ENCODE measurements around the gene TEX53. TPM values are rescaled to one million over a fixed set of nuclear protein-coding genes. Genes with fewer than 3 reads are reported as not detected.

The TEX53 gene
- total RNA-seq, 1 donor from 2014 or later, result not detected

- FAIRE-seq, result no peak
These were observed 14.6 kb downstream of the TEX53 start for GRCh38 chr9:114643001-114643400.

GRCh38 chr9:114641967-114642366 lies 15.6 kb downstream of the TEX53 start:
- no peak for DNase-seq (ENCODE audit: low spot score in 2 of 2)
- no peak for FAIRE-seq

More at GRCh38 chr9:114643001-114643400, 14.6 kb downstream of the TEX53 start:
- no peak for DNase-seq (ENCODE audit: low spot score in 2 of 2)

- DNase-seq (ENCODE audit: low spot score in 2 of 2) (no peak), FAIRE-seq (no peak)
These were observed 19.2 kb downstream of the TEX53 start for GRCh38 chr9:114638404-114638803.

- no peak for FAIRE-seq
- no peak for DNase-seq (ENCODE audit: low spot score in 2 of 2)
These were observed 23.2 kb downstream of the TEX53 start for GRCh38 chr9:114634387-114634786.

GRCh38 chr9:114633438-114634089 lies 24.0 kb downstream of the TEX53 start:
- DNase-seq (ENCODE audit: low spot score in 2 of 2) (no peak), FAIRE-seq (no peak)

GRCh38 chr9:114631166-114631565 lies 26.4 kb downstream of the TEX53 start:
- DNase-seq (ENCODE audit: low spot score in 2 of 2), result no peak
- no peak for FAIRE-seq

- DNase-seq (ENCODE audit: low spot score in 2 of 2) (no peak), FAIRE-seq (no peak)
These were observed 28.0 kb downstream of the TEX53 start for GRCh38 chr9:114629563-114630090.

- DNase-seq (ENCODE audit: low spot score in 2 of 2), result no peak
- FAIRE-seq, result no peak
These were observed 30.1 kb downstream of the TEX53 start for GRCh38 chr9:114627553-114627952.

- FAIRE-seq (no peak), DNase-seq (ENCODE audit: low spot score in 2 of 2) (no peak)
These were observed 31.1 kb downstream of the TEX53 start for GRCh38 chr9:114626415-114627020.

GRCh38 chr9:114624677-114625076 lies 32.9 kb downstream of the TEX53 start:
- FAIRE-seq, result no peak

GRCh38 chr9:114621975-114622609 lies 35.5 kb downstream of the TEX53 start:
- DNase-seq (ENCODE audit: low spot score in 2 of 2) (no peak), FAIRE-seq (no peak)

More at GRCh38 chr9:114624677-114625076, 32.9 kb downstream of the TEX53 start:
- DNase-seq (ENCODE audit: low spot score in 2 of 2), result no peak

GRCh38 chr9:114621561-114621960 lies 36.0 kb downstream of the TEX53 start:
- DNase-seq (ENCODE audit: low spot score in 2 of 2) (no peak), FAIRE-seq (no peak)

GRCh38 chr9:114619191-114619761 lies 38.3 kb downstream of the TEX53 start:
- no peak for DNase-seq (ENCODE audit: low spot score in 2 of 2)
- FAIRE-seq, result no peak

GRCh38 chr9:114616684-114617520 lies 40.7 kb downstream of the TEX53 start:
- no peak for DNase-seq (ENCODE audit: low spot score in 2 of 2)
- FAIRE-seq, result no peak

GRCh38 chr9:114614373-114614772 lies 43.2 kb downstream of the TEX53 start:
- DNase-seq (ENCODE audit: low spot score in 2 of 2) (no peak), FAIRE-seq (no peak)

GRCh38 chr9:114613919-114614318 lies 43.7 kb downstream of the TEX53 start:
- DNase-seq (ENCODE audit: low spot score in 2 of 2) (no peak), FAIRE-seq (no peak)

GRCh38 chr9:114613087-114613486 lies 44.5 kb downstream of the TEX53 start:
- no peak for DNase-seq (ENCODE audit: low spot score in 2 of 2)
- no peak for FAIRE-seq

GRCh38 chr9:114612272-114612923 lies 45.2 kb downstream of the TEX53 start:
- FAIRE-seq, result no peak
- DNase-seq (ENCODE audit: low spot score in 2 of 2), result no peak

- FAIRE-seq, result no peak
- DNase-seq (ENCODE audit: low spot score in 2 of 2), result peak in 1 of 2 donors; percentile 62
These were observed 45.9 kb downstream of the TEX53 start for GRCh38 chr9:114611516-114612271.

All from frontal cortex (tissue), 4 donors.